ENCODE results near the gene ADAMTS15.

Gene ADAMTS15

DNA sequence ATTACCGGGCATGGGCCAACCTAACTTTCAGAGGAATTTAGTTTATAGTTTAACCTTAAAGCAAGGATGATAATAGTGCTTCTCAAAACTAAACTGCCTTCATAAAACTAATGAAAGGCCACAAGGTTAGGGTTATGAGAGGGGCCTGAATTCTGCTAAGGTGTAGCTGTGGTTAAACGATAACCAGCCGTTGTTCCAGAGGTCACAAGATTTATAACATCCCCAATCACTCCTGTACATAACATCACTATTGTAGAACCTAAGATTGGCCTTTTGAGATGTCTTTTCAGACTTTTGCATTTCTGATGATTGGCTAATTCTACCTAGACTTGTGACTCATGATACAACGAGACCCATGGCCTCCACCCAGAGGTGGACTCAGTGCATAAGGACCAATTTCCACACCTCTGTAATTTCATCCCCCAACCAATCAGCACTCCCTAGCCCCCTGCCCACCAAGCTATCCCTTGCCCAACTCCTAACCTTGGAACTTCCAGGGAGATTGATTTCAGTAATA is 69.8 kb downstream of the ADAMTS15 start:
- DNase-seq: no peak

GRCh38 chr11:130519128-130519932 is 70.9 kb downstream of the ADAMTS15 start:
- DNase-seq: no peak

- no peak for DNase-seq
These were observed 71.8 kb downstream of the ADAMTS15 start for GRCh38 chr11:130520271-130520671.

- no peak for DNase-seq
These were observed 74.0 kb downstream of the ADAMTS15 start for GRCh38 chr11:130522284-130522961.

- no peak for DNase-seq
These were observed 74.7 kb downstream of the ADAMTS15 start for GRCh38 chr11:130523166-130523565.

DNA sequence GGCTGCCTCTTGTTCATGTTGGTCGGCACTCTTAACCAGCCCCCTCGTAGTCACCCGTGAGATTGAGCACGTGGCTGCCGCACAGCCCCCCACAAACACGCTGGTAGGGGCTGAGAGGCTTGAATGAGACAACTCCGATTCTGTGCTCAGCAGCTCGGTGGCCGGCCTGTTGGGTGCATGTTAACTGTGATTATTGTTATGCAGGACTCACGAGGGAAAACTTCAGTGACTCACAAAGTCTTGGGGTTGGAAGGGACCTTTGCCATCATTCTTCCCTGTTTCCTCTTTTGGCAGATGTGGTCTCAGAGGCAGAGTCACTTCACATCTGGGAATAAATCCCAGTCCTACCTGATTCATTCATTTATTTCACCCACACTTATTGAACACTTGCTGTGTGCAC is 75.2 kb downstream of the ADAMTS15 start:
- DNase-seq: no peak

GRCh38 chr11:130524132-130524790 is 75.8 kb downstream of the ADAMTS15 start:
- no peak for DNase-seq

DNA sequence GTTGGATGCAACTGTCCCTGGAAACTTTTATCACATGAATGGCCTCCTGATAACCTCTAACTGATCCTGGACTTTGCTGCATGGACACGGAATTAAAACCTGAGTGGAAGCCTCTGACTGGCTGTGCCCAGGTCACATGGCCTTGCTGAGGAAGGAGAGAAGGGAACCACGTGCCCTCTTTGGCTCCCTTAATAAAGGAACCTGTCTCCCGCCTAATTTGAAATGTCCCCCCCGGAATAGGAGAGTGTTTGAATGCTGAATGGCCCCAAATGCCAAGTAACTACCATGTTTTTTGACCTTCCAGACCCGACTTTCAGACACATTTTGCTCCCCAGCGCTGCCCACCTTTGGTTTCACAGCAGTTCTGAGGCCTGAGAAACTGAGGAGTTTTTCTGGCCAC is 76.9 kb downstream of the ADAMTS15 start:
- DNase-seq: no peak

Data from activated naive CD4-positive, alpha-beta T cell treated with anti-CD3 and anti-CD28 coated beads, Interleukin-2, amount 50 U/mL, for 16 hours (primary cell).